Endodermal cell (in vitro differentiated cells): ENCODE measurements around the gene GDF9. TPM values are rescaled to one million over a fixed set of nuclear protein-coding genes. Genes with fewer than 3 reads are reported as not detected.
"Not testable (repeated sequence)": the region's sequence is repeated elsewhere in the genome, so short reads cannot be mapped to it uniquely, and the experiment has no call there.

Source experiments
- DNase-seq: peaks from one replicate; pipeline ENCODE4 v3.0.0-alpha.2; 2017
- H3K27ac ChIP-seq: 2 replicates; pipeline ENCODE4 v1.5.1; 2013; ENCODE audit warnings: mild to moderate bottlenecking, low read depth, low read length, moderate library complexity
- H3K27me3 ChIP-seq: 2 replicates; pipeline ENCODE4 v1.6.1; 2013; ENCODE audit warnings: mild to moderate bottlenecking, low read length, moderate library complexity; ENCODE audit not compliant: insufficient read depth, control insufficient read depth, poor library complexity, severe bottlenecking
- H3K36me3 ChIP-seq: 2 replicates; pipeline ENCODE4 v1.7.0; 2013; ENCODE audit warnings: mild to moderate bottlenecking, low read length, moderate library complexity; ENCODE audit not compliant: control insufficient read depth, insufficient read depth
- H3K4me1 ChIP-seq: one replicate; pipeline ENCODE4 v1.7.0; 2013; ENCODE audit warnings: low read length; ENCODE audit not compliant: control insufficient read depth, insufficient read depth
- H3K4me3 ChIP-seq: 2 replicates; pipeline ENCODE4 v1.5.1; 2013; ENCODE audit warnings: mild to moderate bottlenecking, low read length, moderate library complexity
- H3K9ac ChIP-seq: 2 replicates; pipeline ENCODE4 v1.6.1; 2013; ENCODE audit warnings: mild to moderate bottlenecking, low read length, moderate library complexity; ENCODE audit not compliant: poor library complexity, severe bottlenecking; ENCODE audit errors: extremely low read depth
- H3K9me3 ChIP-seq: 2 replicates; pipeline ENCODE4 v1.6.1; 2013; ENCODE audit warnings: mild to moderate bottlenecking, low read length, moderate library complexity; ENCODE audit not compliant: control insufficient read depth
- H3K27ac Mint-ChIP-seq: 2 replicates; pipeline ENCODE4 v1.8.0; 2020; ENCODE audit warnings: mixed read lengths
- H3K27me3 Mint-ChIP-seq: 2 replicates; pipeline ENCODE4 v1.8.0; 2021; ENCODE audit warnings: mild to moderate bottlenecking, mixed read lengths; ENCODE audit not compliant: insufficient read depth
- H3K36me3 Mint-ChIP-seq: 2 replicates; pipeline ENCODE4 v1.8.0; 2020; ENCODE audit warnings: low read depth, mixed read lengths
- H3K4me1 Mint-ChIP-seq: 2 replicates; pipeline ENCODE4 v1.8.0; 2020; ENCODE audit warnings: mixed read lengths
- H3K4me3 Mint-ChIP-seq: 2 replicates; pipeline ENCODE4 v1.8.0; 2020; ENCODE audit warnings: mild to moderate bottlenecking, moderate library complexity, mixed read lengths
- H3K9me3 Mint-ChIP-seq: 2 replicates; pipeline ENCODE4 v1.8.0; 2020; ENCODE audit warnings: mild to moderate bottlenecking, mixed read lengths
- WGBS, 2 experiments: methylation state at CpG; one replicate each; pipeline versions ENCODE4 v1.1.5 to v1.1.7; 2013; ENCODE audit warnings: missing lambda C conversion rate in 2 of 2, mixed read lengths in 1 of 2; ENCODE audit not compliant: insufficient coverage in 1 of 2, insufficient read length in 1 of 2; 5-methylcytosine and 5-hydroxymethylcytosine counted together
- total RNA-seq, 2 donors: library from RNA; stranded (reverse); fragmentation: NEBNext Ultra II Directional in 1 of 2; extraction: Animal tissue kit (Norgen Biotek cat#: 25700) in 1 of 2; gene quantifications; 2 replicates in 1 of 2; 3 replicates in 1 of 2; pipeline ENCODE4 v1.2.1, GENCODE V29; 2021
- TF ChIP-seq, protein P1 (sequence below): fragments of 200-600 bp; sonication (generic); conservative IDR thresholded peaks from 2 replicates; pipeline ENCODE4 v1.5.0; 2021; ENCODE audit warnings: antibody characterized with exemption, mild to moderate bottlenecking

The GDF9 gene
- total RNA-seq, 2 donors from 2014 or later, result 0.26 to 0.33 TPM

DNA sequence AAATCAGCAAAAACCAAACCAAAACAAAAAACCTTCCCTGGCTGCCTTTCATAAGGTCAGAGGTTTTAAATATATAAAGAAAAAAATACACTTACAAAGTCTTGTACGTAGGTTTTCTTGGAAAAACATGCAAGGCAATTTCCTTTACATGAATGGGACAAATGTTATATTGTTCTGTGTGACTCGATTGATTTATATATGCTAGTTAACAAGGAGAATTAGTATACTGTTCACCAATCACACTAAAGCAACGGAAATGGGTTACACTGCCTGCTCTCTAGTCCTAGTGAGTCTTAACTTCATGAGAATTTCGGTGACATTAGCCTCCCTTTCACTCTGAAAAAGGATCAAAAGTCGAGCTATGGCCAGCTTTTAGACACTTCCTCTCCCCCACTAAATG is 5.5 kb downstream of the GDF9 start:
- Histone ChIP-seq H3K4me1 (peaks cover 3% of the 10 kb centered on the region), H3K27me3 (peaks cover 32% of the 10 kb centered on the region), H3K27ac (no peak overlapping the region), H3K9me3 (no peaks in the 10 kb centered on the region), H3K36me3 (no peaks in the 10 kb centered on the region), H3K9ac (no peak overlapping the region), H3K4me3 (no peak overlapping the region)
- TF ChIP-seq, protein P1, sequence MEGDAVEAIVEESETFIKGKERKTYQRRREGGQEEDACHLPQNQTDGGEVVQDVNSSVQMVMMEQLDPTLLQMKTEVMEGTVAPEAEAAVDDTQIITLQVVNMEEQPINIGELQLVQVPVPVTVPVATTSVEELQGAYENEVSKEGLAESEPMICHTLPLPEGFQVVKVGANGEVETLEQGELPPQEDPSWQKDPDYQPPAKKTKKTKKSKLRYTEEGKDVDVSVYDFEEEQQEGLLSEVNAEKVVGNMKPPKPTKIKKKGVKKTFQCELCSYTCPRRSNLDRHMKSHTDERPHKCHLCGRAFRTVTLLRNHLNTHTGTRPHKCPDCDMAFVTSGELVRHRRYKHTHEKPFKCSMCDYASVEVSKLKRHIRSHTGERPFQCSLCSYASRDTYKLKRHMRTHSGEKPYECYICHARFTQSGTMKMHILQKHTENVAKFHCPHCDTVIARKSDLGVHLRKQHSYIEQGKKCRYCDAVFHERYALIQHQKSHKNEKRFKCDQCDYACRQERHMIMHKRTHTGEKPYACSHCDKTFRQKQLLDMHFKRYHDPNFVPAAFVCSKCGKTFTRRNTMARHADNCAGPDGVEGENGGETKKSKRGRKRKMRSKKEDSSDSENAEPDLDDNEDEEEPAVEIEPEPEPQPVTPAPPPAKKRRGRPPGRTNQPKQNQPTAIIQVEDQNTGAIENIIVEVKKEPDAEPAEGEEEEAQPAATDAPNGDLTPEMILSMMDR, result no peak
- no peaks in the 10 kb centered on the region for H3K9me3 Mint-ChIP-seq
- 86 to 91% methylated on average over 4 to 5 of the region's 5 CpGs for WGBS, 2 experiments
- H3K4me3 Mint-ChIP-seq, result no peak overlapping the region
- no peak overlapping the region for H3K27ac Mint-ChIP-seq
- H3K36me3 Mint-ChIP-seq, result no peaks in the 10 kb centered on the region
- peaks cover 6% of the 10 kb centered on the region for H3K27me3 Mint-ChIP-seq
- peaks cover 15% of the 10 kb centered on the region for H3K4me1 Mint-ChIP-seq
- no peak for DNase-seq

DNA sequence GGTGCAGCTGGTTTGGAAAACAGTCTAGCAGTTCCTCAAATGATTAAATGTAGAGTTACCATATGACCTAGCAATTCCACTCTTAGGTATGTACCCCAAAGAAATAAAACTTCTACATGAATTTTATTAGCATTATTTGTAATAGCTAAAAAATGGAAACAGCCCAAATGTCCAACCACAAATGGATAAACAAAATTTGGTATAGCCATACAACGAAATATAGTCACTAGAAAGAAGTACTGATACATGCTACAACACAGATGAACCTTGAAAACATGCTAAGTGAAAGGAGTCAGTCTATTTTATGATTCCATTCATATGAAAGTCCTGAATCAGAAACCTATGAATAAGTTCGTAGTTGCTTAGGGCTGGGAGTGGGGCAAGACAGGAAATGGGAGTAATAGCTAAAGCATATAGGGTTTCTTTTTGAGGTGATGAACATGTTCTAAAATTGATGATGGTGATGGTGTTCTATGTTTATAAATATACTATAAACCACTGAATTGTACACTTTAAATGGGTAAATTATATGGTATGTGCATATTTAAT is 6.3 kb downstream of the GDF9 start:
- TF ChIP-seq, protein P1, result no peak
- Mint-ChIP-seq H3K4me1 (peaks cover 10% of the 10 kb centered on the region), H3K4me3 (no peak overlapping the region), H3K27me3 (peaks cover 6% of the 10 kb centered on the region), H3K27ac (no peak overlapping the region), H3K36me3 (no peaks in the 10 kb centered on the region), H3K9me3 (no peaks in the 10 kb centered on the region)
- DNase-seq, result no peak
- Histone ChIP-seq H3K9ac (no peak overlapping the region), H3K4me1 (no peaks in the 10 kb centered on the region), H3K27me3 (peaks cover 32% of the 10 kb centered on the region), H3K36me3 (no peaks in the 10 kb centered on the region), H3K27ac (no peak overlapping the region), H3K4me3 (no peak overlapping the region), H3K9me3 (no peaks in the 10 kb centered on the region)
- 86 to 87% methylated on average over 1 to 2 of the region's 2 CpGs for WGBS, 2 experiments

DNA sequence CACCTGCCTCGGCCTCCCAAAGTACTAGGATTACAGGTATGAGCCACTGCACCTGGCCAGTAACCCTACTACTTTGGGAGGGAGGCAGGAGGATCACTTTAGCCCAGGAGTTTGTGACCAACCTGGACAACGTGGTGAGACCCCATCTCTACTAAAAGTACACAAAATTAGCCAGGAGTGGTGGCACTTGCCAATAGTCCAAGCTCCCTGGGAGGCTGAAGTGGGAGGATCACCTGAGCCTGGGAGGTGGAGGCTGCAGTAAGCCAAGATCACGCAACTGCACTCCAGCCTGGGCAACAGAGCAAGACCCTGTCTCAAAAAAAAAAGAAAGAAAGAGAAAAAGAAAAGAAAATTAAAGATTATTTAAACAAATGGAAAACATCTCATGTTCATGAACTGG is 10.3 kb downstream of the GDF9 start:
- no peaks in the 10 kb centered on the region for H3K36me3 ChIP-seq
- no peak overlapping the region for H3K27ac ChIP-seq
- H3K9me3 ChIP-seq, result no peaks in the 10 kb centered on the region
- WGBS, 2 experiments, result 93 to 100% methylated on average over 1 to 3 of the region's 3 CpGs
- no peak overlapping the region for H3K4me3 ChIP-seq
- peaks cover 13% of the 10 kb centered on the region for H3K27me3 ChIP-seq
- no peak overlapping the region for H3K9ac ChIP-seq
- H3K4me3 Mint-ChIP-seq, result no peak overlapping the region
- H3K4me1 Mint-ChIP-seq, result peaks cover 3% of the 10 kb centered on the region
- TF ChIP-seq, protein P1, result no peak
- peaks cover 3% of the 10 kb centered on the region for H3K27me3 Mint-ChIP-seq
- H3K9me3 Mint-ChIP-seq, result no peaks in the 10 kb centered on the region
- peak; percentile 5 for DNase-seq
- no peak overlapping the region for H3K27ac Mint-ChIP-seq
- no peaks in the 10 kb centered on the region for H3K4me1 ChIP-seq
- H3K36me3 Mint-ChIP-seq, result no peaks in the 10 kb centered on the region

DNA sequence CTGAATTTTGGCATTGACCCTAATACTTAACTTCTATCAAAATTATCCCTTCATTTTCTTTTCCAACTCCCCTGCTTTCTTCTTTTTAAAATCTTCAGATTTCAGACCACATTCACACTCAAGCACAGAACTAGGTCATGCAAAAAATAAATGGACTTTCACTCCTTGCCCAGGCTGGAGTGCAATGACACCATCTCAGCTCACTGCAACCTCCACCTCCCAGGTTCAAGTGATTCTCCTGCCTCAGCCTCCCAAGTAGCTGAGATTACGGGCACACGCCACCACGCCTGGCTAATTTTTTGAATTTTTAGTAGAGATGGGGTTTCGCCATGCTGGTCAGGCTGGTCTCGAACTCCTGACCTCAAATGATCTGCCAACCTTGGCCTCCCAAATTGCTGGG is 11.3 kb downstream of the GDF9 start:
- 89 to 91% methylated on average over 2 to 5 of the region's 5 CpGs for WGBS, 2 experiments
- not testable (repeated sequence) for H3K4me1 ChIP-seq

More for the DNA sequence above, 11.3 kb downstream of the GDF9 start:
- H3K27ac Mint-ChIP-seq, H3K9me3 ChIP-seq, H3K36me3 Mint-ChIP-seq, DNase-seq, H3K27me3 ChIP-seq, H3K27ac ChIP-seq, H3K4me3 Mint-ChIP-seq, H3K9ac ChIP-seq, H3K27me3 Mint-ChIP-seq, H3K4me1 Mint-ChIP-seq, H3K9me3 Mint-ChIP-seq, H3K4me3 ChIP-seq, H3K36me3 ChIP-seq: not testable (repeated sequence)
